Measurements from ENCODE around the gene UNC79. TPM values are rescaled to one million over a fixed set of nuclear protein-coding genes. Genes with fewer than 3 reads are reported as not detected.
"Not testable (repeated sequence)": the region's sequence is repeated elsewhere in the genome, so short reads cannot be mapped to it uniquely, and the experiment has no call there.

Gene UNC79
- under 0.01 and 0.50 TPM in 2 replicates for total RNA-seq

- peak; percentile 25 for DNase-seq (ENCODE audit: low read depth)
These were observed at the start of gene UNC79 for GRCh38 chr14:93430315-93431035. UNC79 (plus strand) TSS chr14:93430939; CDS start chr14:93431030, 91 bp downstream.

- DNase-seq (ENCODE audit: low read depth), result peak; percentile 15
These were observed 49.1 kb upstream of the UNC79 start for GRCh38 chr14:93381644-93382043.

GRCh38 chr14:93384256-93384655, 46.5 kb upstream of the UNC79 start:
- not testable (repeated sequence) for DNase-seq (ENCODE audit: low read depth)

GRCh38 chr14:93395231-93395630, 35.5 kb upstream of the UNC79 start:
- DNase-seq (ENCODE audit: low read depth), result no peak

GRCh38 chr14:93396456-93396855, 34.3 kb upstream of the UNC79 start:
- peak; percentile 24 for DNase-seq (ENCODE audit: low read depth)

GRCh38 chr14:93398491-93398890, 32.2 kb upstream of the UNC79 start:
- DNase-seq (ENCODE audit: low read depth), result no peak

- DNase-seq (ENCODE audit: low read depth), result no peak
These were observed 27.8 kb upstream of the UNC79 start for GRCh38 chr14:93402951-93403350.

- DNase-seq (ENCODE audit: low read depth), result no peak
These were observed 20.7 kb upstream of the UNC79 start for GRCh38 chr14:93410021-93410420.

GRCh38 chr14:93410893-93411292, 19.8 kb upstream of the UNC79 start:
- no peak for DNase-seq (ENCODE audit: low read depth)

- not testable (repeated sequence) for DNase-seq (ENCODE audit: low read depth)
These were observed 5.6 kb upstream of the UNC79 start for GRCh38 chr14:93425136-93425535.

GRCh38 chr14:93426750-93427149, 4.0 kb upstream of the UNC79 start:
- DNase-seq (ENCODE audit: low read depth), result no peak

GRCh38 chr14:93431036-93431670, 414 bp downstream of the UNC79 start:
- peak; percentile 15 for DNase-seq (ENCODE audit: low read depth)

- DNase-seq (ENCODE audit: low read depth), result no peak
These were observed 23.5 kb downstream of the UNC79 start for GRCh38 chr14:93454224-93454623.

- DNase-seq (ENCODE audit: low read depth), result no peak
These were observed 25.6 kb downstream of the UNC79 start for GRCh38 chr14:93456356-93456755.

GRCh38 chr14:93458234-93458633, 27.5 kb downstream of the UNC79 start:
- DNase-seq (ENCODE audit: low read depth), result no peak

GRCh38 chr14:93462479-93462878, 31.7 kb downstream of the UNC79 start:
- no peak for DNase-seq (ENCODE audit: low read depth)

GRCh38 chr14:93464271-93464670, 33.5 kb downstream of the UNC79 start:
- no peak for DNase-seq (ENCODE audit: low read depth)

- DNase-seq (ENCODE audit: low read depth), result no peak
These were observed 44.7 kb downstream of the UNC79 start for GRCh38 chr14:93475471-93475870.

GRCh38 chr14:93476305-93476704, 45.6 kb downstream of the UNC79 start:
- DNase-seq (ENCODE audit: low read depth), result no peak

- DNase-seq (ENCODE audit: low read depth), result not testable (repeated sequence)
These were observed 48.3 kb downstream of the UNC79 start for GRCh38 chr14:93479074-93479473.

- DNase-seq (ENCODE audit: low read depth), result no peak
These were observed 50.1 kb downstream of the UNC79 start for GRCh38 chr14:93480867-93481266.

GRCh38 chr14:93481758-93482157, 51.0 kb downstream of the UNC79 start:
- DNase-seq (ENCODE audit: low read depth), result peak; percentile 2

- DNase-seq (ENCODE audit: low read depth), result no peak
These were observed 59.3 kb downstream of the UNC79 start for GRCh38 chr14:93490001-93490400.
